ENCODE data around the gene TUFT1.

DNA sequence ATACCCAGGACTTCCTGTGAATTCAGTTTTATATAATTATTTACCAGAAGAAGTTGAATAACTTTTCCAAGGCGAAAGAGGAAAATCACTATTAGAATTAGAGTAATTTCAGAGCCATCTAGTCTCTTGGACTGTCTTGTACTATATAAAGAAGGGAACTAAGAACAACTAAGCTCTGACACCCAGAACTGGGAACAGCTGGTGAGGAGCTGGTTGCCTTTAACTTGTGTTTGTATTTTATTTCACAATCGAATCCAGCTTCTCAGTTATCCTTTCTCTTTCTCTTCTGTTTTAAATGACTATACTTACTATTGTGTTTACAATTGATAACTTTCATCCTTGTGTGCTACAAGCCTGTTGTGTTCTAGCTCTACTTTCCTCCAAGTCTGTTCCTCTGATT, 80.2 kb downstream of the TUFT1 start:
- TF ChIP-seq CTCF (IDR thresholded peaks at IDR 0.05) (no peak), POLR2A (IDR thresholded peaks at IDR 0.05) (no peak), EP300 (IDR thresholded peaks at IDR 0.05) (no peak)

All from tibial nerve (tissue), 4 donors.